Embryonic facial prominence (tissue), 1 donor: ENCODE results near the gene PSG2.
"Not testable (repeated sequence)": the region's sequence is repeated elsewhere in the genome, so short reads cannot be mapped to it uniquely, and the experiment has no call there.

Experiments
- DNase-seq: peaks from one replicate; pipeline ENCODE4 v3.0.0-alpha.2; 2016; ENCODE audit errors: extremely low spot score

The PSG2 gene

DNA sequence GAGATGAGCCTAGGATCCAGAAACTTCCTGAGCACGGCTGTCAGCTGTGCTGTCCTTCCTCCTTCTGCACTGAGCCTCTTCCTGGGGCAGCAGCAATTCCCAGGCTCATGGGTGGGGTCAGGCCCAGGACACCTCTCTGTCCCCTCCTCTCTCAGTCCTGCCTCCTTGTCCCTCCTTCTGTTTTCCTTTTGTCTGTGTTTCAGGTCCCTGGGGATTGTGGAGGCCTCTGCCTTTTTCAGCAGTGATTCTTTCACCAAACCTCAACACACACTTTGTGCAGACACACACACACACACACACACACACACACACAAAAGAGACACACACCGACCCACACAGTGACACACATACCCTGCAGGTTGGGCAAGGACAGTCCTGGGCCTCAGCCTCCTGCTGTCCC lies at the start of gene PSG2:
PSG2 (minus strand) TSS at position 101 of the 400 bp plus-strand sequence. CDS start 132 bp downstream, outside the sequence.
- not testable (repeated sequence) for DNase-seq

DNA sequence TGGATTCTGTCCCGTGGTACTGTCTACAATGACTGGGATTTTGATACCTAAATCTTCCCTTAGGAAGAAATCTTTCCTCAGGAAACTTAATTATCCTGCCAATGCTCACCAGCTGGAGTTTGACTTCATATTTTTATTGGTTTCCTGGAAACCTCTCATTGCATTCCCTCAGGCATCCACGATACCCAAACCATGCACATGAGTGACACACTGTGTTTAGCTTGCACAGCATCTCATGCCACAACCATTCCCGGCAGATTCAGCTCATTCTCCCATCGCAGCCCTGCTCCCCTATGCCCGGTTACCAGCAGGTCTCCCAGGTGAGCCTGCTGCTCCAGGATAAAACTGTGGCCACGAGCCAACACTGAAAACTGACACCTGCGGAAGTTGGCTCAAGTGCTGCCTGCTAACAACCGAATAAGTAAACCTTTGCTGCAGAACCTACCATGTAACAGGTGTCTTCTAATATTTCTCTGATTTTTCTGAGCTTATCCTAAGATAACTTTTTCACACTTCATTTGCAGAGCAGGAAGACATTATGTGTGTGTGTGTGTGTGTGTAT lies 48.9 kb upstream of the PSG2 start:
- DNase-seq: not testable (repeated sequence)

GRCh38 chr19:43129197-43129596 lies 46.7 kb upstream of the PSG2 start:
- not testable (repeated sequence) for DNase-seq

DNA sequence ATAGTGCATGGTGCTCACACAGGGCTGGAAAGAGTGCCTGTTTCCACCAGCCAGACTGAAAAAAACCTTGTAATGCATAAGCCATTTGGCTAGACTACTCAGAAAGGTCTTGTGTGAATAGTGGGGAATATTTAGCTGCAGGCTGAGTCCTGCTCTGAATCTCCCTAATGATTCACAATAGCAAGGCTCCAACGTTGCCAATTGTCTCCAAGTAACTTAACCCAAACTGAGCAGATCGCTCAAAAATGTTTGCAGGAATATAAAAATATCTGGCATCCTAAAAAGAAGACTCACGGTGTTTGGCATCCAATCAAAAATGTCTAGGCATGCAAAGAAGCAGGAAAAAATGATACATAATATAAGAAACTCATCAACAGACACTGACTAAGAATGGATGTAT lies 44.8 kb upstream of the PSG2 start:
- DNase-seq: not testable (repeated sequence)

DNA sequence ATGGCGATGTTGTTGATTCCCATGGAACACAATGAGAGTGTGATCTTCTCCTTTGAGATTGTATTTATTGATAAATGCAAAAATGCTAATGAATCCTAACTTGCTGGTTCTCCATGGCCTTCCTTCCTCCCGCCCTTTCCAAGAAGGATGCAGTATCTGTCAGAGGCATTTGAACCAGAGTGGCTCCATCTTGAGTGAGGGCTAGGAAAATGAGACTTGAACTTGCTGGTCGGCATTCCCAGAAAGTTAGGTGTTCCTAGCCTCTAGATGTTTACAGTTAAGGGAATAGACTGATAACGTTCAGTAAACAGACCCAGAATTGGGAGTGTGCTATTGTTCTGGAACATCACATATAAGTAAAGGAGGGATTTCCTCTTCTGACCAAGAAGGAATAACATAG lies 44.2 kb upstream of the PSG2 start:
- no peak for DNase-seq

GRCh38 chr19:43124360-43124759 lies 41.9 kb upstream of the PSG2 start:
- no peak for DNase-seq

- not testable (repeated sequence) for DNase-seq
Measured at GRCh38 chr19:43120433-43121026, 38.0 kb upstream of the PSG2 start.

DNA sequence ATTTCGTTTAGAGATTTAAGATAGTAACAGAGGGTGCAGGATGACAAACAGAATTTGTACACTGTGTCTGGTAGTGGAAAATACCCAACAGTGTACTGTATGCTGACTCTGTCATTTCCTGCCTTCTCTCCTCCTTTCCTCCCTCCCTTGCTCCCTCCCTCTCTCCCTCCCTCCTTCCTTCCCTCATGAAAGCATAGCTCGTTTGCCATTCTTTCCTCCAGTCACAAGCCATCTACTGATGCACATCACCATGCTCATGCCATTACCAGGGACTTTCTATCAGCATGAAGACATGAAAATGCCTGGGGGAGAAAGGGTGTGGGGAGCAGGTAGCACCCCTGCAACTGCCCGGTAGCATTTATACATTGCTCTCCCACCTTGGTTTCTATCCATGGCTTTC lies 37.0 kb upstream of the PSG2 start:
- DNase-seq: not testable (repeated sequence)

- DNase-seq: not testable (repeated sequence)
Measured at GRCh38 chr19:43116421-43116820, 33.9 kb upstream of the PSG2 start.

DNA sequence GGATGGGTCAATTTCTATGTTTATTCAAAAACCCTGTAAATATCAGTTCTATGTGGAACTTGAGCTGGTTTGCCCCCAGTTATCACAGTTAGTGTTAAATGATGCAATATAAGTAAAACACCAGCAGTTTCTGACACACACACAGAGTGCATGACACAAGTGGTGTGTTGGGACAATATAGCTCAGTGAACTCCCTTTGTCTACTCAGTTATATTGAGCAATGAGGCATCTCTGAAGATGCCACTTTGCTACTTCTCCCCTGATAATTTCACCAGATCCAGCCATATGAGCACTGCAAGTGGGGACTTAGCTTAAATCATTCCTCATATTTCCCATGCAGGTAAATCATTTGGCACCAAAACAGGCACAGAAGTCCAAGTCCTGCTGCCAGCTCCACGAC lies 33.0 kb upstream of the PSG2 start:
- DNase-seq: not testable (repeated sequence)

GRCh38 chr19:43115064-43115463 lies 32.6 kb upstream of the PSG2 start:
- not testable (repeated sequence) for DNase-seq

- DNase-seq: not testable (repeated sequence)
Measured at GRCh38 chr19:43114626-43115025, 32.1 kb upstream of the PSG2 start.

GRCh38 chr19:43107401-43107800 lies 24.9 kb upstream of the PSG2 start:
- DNase-seq: not testable (repeated sequence)

- DNase-seq: no peak
Measured at GRCh38 chr19:43105496-43105895, 23.0 kb upstream of the PSG2 start.

GRCh38 chr19:43104215-43104850 lies 21.8 kb upstream of the PSG2 start:
- DNase-seq: not testable (repeated sequence)

DNA sequence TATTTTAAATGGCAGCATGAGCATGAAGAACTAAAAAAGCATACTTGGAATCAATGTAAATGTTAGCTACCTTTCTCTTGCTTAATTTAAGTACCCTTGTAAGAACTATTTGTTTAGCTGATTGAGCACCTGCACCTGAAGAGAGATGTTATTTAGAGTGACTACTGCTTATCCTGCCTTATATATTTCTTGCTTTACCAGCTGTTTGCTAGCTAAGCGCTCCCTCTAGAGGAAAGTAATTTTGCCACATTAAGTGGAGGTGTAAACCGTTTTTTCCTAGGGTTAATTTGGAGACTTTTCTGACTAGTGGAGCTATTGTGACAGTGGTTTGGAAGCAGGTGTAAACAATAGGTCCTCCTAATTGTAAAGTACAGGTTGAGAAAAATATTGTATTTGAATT lies 19.4 kb upstream of the PSG2 start:
- DNase-seq: no peak

GRCh38 chr19:43098416-43098815 lies 15.9 kb upstream of the PSG2 start:
- DNase-seq: not testable (repeated sequence)

DNA sequence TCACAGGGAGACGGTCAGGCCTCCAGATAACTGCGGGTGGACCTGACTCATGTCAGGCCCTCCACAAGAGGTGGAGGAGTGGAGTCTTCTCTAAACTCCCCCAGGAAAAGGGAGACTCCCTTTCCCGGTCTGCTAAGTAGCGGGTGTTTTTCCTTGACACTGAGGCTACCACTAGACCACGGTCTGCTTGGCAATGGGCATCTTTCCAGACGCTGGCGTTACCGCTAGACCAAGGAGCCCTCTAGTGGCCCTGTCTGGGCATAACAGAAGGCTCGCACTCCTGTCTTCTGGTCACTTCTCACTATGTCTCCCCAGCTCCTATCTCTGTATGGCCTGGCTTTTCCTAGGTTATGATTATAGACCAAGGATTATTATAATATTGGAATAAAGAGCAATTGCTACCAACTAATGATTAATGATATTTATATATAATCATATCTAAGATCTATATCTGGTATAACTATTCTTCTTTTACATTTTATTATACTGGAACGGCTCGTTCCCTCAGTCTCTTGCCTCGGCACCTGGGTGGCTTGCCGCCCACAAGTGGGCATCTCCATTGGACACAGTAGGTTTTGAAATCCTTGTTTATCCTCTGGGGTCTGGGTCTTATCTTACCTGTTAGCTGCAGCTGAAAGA lies 5.3 kb upstream of the PSG2 start:
- DNase-seq: not testable (repeated sequence)

- DNase-seq: not testable (repeated sequence)
Measured at GRCh38 chr19:43085796-43086530, 3.5 kb upstream of the PSG2 start.

DNA sequence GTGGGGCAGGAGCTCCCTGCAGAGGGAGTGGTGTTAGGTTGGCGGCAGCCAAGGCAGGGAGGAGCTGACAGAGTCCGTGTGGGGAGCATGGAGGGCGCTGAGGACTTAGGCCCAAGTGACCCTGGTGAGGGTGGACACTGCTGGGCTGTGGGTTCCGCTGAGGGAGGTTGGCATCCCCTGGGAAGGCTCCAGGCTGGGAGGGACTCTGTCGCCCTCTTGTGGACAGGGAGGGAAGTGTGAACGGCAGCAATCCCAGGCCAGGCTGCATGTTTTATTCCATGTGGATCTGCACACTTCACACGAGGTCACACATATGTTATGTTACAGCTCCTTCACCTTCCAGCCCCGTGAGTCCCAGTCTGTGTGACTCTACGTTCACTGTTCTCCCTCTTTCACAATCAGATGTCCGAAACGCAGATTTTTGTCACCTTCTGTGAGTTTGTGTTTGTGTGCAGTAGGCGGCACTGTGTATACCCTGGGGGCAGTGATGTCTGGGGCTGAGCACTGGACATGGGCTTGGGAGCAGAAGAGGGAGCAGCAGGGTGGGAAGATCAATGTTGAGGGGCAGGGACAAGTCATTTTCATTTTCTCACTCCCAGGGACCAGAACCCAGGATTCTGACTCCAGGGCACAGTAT lies 1.8 kb upstream of the PSG2 start:
- not testable (repeated sequence) for DNase-seq

DNA sequence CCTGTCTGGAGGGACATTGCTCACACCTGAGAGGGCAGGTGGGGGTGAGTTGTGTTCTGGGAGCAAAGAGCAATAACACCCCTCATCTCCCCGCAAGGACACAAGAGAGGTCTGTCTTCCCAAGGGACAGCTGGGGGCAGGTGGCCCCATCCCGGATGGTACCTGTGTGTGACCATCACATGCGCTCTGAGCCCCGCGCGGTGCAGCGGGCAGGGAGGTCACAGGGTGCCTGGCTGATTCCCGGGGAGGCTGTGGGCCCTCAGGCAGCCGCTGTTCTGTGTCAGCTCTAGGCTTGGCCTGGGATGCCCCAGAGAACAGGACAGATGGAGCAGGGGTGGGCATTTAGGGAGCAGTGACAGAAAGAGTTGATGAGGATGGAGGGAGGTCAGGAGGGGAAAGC lies 1.2 kb upstream of the PSG2 start:
- not testable (repeated sequence) for DNase-seq
